A673 (cell line): ENCODE results near the gene ZNF723.

ENCODE experiments used
- CTCF ChIP-seq: fragments of 300-800, 200-600 bp; sonication (generic); conservative IDR thresholded peaks from 2 replicates; pipeline ENCODE4 v1.5.1; 2017; ENCODE audit warnings: low read depth, mild to moderate bottlenecking, antibody characterized with exemption, low read length, moderate library complexity, mixed read lengths
- EZH2 ChIP-seq: fragments of 200-600 bp; sonication (generic); IDR thresholded peaks from 2 replicates; pipeline ENCODE4 v1.6.1; 2017; ENCODE audit warnings: borderline replicate concordance, low read depth, mild to moderate bottlenecking, mixed read lengths, antibody characterized with exemption, low read length; ENCODE audit not compliant: poor library complexity, severe bottlenecking

DNA sequence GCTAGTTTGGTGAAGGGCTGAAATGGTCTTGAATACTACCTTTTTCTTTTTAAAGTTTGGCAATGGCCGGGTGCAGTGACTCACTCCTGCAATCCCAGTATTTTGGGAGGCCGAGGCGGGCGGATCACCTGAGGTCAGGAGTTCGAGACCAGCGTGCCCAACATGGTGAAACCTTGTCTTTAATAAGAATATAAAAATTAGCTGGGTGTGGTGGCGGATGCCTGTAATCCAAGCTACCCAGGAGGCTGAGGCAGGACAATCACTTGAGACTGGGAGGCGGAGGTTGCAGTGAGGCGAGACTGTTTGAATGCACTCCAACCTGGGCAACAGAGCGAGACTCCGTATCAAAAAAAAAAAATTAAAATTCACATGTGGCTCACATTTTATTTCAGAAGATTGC, 880 bp upstream of the ZNF723 start:
- TF ChIP-seq CTCF (no peak), EZH2 (no peak)
